GM18526 (cell line): Measurements from ENCODE around the gene SLC44A1.

Experiments
- POLR2A ChIP-seq: IDR thresholded peaks from 3 replicates; pipeline ENCODE4 v1.6.1; 2011; ENCODE audit not compliant: insufficient read length; ENCODE audit errors: extremely low read depth

Gene SLC44A1

DNA sequence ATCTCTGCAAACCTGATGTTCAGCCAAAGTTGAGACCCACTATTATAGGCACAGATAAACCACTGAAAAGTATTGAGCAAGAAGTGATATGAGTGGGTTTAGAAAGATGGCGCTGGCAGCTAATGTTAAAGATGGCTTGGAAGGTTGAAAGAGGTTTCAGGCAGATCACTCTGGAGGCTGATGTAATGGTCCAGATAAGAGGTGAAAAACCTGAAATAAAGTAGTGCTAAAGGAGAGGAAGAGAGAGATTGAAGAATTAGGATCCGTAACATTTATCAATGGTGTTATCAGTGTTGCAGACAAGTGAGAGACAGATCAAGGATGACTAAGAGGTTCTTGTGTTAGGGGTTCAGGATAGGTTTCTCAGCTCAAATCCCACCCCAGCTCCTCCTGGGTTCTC lies 58.3 kb downstream of the SLC44A1 start:
- no peak for TF ChIP-seq POLR2A

DNA sequence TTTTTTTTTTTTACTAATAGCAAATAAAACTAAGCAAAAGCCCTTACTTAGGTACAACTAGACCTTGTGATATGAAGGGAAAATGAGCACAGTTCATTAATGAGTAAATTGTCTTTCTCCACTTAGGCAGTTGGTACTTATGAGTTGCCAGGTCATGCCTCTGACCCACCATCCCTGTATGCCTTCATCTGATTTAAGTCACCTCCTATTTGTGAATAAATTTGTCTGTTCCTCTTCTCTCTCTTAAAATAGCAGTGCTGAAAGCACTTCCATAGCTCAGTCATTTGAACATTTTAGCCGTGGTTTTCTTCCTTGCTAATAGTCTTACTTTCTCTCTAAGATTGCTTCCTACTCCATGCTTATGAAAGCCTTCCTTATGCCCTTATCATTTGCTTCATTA lies 61.4 kb downstream of the SLC44A1 start:
- TF ChIP-seq POLR2A = no peak

DNA sequence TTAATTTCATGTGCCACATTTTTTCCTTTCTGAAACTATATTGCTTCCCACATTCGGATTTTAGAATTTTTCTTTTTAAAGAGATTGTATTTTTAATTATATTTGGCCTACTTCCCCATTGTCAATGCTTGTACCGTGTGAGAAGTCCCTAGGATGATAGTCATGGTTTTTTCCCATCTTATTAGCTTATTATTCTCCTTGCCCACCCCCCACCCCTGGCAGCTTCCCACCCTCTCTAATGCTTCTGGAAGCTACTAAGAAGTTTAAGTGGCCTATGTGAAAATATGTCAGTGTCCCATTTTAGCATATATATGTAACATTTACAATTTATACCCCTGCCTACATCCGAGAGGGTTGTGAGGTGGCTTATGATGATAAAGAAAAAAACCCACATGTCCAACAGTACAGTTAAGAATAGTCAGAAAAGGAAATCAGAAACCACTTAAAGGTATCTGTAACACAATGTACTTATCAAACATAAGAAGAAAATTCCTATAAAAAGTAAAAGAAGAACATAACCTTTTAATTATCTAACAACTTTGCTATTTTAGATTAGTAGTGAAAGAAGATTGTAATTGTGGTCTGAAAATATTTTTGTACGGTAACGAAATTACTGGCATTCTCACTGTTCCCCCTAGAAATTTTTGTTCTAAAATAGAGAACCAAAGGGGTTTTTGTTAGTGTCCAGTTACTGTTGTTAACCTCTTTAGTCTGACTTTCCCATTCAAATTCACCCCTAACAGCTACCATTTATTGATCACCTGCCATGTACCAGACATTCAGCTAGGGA lies 62.1 kb downstream of the SLC44A1 start:
- TF ChIP-seq POLR2A = no peak

DNA sequence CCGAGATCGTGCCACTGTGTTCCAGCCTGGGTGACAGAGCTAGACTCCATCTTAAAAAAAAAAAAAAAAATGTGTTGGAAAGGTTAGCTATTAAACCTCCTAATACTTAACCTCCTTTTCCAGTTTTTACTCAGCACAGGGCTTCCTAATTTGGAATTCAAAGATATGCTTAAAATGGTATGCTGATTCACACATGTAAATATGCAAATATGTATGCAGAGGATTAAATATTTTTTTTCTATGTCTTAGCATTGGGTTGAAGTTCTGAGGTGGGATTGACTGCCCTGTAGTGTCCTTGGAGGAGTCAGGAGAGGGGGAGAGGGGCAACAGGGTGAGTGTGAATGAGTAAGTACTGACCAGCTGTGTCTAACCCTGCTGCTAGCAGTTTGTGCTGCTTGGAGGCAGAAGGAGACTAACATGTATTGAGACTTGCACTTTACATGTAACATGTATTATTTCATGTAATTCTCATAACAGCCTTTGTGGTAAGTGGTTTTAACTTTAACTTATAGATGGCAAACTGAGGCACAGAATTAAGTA lies 63.2 kb downstream of the SLC44A1 start:
- TF ChIP-seq POLR2A = no peak

DNA sequence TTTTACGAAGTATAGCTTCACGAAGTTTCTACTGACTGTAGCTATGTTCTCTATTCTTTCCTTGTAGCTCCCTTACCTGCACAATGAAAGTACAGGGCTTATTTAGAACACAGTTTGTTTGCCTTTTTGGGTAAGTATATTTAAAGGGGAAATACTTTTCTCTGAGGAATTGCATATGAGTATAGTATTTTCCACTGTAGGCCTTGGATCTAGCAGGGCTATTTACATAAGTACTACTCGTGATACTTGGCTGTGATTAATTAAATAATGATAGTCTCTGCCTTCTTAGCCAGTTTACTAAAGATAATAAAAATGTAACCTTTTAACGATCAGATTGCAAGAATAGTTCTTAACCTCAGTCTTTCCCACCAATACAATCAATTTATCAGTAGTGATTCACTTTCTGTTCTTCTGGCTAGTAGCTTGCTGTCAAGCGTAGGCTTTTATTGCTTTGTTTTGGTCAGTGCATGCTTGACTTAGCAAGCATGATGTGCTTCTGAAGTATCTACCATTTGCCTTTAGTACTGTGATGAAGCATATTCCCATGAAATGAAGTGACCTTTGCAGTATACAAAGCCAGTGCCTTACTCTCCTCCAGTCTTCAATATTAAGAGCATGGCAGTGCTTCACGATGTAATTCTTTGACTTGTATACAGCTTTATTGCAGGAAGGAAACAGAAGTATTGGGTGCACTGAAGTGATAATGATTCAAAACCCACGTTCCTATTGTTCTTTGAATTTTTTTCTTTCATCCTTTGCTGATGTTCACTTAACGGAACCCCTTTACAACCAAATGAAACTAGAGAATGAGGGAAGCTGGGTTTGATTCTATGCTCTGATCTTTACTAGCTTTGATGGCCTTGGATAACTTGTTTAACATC lies 64.2 kb downstream of the SLC44A1 start:
- no peak for TF ChIP-seq POLR2A

DNA sequence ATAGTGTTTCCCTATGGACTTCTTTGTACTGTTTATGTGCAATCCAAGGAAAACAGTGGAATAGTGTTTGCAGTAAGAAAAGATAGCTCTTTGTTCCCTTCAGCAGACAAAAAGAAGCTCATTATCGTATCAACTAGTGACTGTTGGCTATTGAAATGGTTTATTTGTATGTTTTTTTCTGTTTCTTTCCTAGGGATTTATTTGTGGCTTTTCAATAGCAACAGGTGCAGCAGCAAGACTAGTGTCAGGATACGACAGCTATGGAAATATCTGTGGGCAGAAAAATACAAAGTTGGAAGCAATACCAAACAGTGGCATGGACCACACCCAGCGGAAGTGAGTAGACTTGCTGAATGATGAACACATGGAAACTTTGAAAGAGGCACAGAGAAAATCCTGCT lies 65.1 kb downstream of the SLC44A1 start:
- no peak for TF ChIP-seq POLR2A

DNA sequence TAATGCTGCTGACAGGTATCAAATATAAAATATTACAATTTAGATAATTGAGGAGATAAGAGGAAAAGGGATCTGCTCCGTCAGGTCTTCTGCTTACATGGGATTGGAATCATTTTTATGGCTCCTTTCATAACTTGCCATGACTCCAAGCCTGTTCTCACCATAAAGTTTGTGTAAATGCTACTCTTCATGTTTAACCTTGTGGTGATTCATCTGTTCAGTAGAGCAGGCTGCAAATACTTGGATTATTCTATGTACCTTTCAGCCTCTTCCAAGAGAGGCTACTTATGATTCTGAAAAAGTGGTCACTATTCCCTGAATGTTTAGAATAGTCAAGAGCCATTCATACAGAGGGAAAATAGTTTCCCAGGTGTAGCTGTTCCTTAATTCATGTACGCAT lies 66.9 kb downstream of the SLC44A1 start:
- no peak for TF ChIP-seq POLR2A

DNA sequence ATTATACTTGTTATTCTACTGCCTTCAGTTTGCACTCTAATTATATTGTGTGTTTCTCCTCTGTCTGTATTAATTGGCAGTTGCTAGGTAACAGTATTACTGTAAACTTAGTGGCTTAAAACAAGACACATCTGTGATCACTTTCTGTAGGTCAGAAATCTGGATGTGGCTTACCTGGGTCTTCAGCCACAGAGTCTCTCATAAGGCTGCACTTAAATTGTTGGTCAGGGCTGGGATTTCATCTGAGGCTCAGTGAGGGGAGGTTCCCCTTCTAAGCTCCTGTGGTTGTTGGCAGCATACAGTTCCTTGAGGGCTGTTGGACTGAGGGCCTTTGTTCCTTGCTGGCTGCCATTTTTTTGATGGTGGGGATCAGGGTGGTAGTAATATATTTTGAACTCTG lies 68.8 kb downstream of the SLC44A1 start:
- TF ChIP-seq POLR2A = no peak

DNA sequence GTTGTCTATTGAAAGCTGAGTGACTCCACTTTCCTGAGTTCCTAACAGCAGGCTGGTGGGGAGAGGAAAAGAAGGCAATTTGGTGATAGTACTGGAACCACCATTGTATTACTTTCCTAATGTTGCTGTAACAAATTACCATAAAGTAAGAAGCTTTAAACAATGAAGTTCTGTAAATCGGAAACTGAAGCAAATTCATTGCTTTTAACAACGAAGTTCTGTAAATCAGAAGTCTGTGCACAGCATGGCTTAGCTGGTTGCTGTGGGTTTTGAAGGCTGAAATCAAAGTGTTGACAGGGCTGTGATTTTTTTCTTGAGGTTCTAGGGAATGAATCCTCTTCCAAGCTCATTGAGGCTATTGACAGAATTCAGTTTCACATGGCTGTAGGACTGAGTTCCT lies 72.3 kb downstream of the SLC44A1 start:
- no peak for TF ChIP-seq POLR2A

DNA sequence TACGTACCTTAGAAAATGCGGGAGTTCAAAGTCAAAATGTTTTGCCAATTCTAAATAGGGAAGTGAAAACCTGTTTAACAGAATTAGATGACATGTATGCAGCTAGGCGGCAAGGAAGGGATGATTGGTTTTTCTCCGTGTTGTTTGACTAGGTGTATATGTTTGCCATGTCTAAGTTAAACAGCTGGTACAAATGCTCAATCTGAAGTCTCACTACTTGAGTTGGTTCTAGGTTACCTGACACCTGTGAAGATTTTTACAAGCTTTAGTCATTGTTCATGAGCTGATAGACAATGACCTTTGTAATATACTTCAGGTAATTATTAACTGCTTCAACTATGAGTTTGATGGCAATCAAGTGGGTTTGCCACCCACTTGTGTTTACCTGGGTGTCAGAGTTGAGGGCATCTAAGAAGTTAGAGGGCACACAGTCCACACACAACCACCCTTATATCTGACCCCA lies 74.3 kb downstream of the SLC44A1 start:
- TF ChIP-seq POLR2A = no peak

DNA sequence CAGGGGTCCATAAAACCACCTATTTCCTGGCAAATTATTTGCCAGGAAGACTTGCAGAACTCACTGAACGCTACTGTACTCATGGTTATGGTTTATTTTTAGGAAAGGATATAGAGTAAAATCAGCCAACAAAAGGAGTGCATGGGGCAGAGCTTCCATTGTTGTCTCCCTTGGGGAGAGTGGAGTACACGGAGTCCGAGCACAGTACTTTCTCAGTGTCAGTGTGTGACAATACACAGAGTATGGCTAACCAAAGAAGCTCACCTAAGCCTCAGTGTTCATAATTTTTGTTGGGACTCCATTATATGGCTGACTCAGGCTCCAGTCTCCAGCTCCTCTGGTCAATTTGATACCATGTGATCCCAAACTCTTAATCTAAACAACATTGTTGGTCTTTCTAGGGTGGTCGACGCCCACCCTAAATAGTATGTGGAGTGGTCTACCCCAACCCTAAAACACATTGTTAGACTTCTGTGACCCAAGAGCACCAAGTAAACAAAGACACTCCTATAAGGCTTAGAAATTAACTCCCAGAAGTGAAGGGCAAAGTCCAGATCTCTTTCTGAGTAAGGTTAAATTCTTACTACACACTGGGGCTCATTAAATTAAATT lies 74.9 kb downstream of the SLC44A1 start:
- no peak for TF ChIP-seq POLR2A

DNA sequence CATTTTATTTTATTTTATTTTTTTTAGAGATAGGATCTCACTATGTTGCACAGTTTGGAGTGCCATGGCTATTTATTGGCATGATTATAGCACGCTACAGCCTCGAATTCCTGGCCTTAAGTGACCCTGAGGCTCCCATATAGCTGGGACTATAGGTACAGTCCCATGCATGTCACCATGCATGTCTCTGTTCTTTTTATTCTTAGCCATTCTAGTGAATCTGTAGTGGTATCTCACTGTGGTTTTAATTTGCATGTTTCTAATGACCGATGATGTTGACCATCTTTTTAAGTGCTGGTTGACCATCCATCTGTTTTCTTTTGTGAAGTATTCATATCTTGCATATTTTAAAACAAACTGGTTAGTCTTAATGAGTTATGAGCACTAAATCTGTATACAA lies 76.1 kb downstream of the SLC44A1 start:
- TF ChIP-seq POLR2A = no peak

DNA sequence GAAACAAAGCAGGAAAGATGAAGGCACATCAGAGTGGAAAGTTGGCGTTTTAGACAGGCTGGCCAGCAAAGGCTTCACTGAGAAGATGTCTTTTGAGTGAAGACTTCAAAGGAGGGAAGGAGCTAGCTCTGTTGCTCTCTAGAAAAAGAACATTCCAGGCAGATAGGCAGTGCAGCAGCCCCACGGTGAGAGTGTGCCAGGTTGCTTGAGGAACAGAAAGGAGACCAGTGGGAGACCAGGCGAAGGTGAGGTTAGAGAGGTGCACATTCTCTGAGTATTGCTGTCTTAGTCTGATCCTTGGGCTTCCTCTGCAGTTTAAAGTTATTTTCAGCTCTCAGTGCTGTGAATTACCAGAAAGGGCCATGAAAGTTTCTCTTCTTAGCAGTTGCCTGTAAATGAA lies 83.8 kb downstream of the SLC44A1 start:
- no peak for TF ChIP-seq POLR2A

DNA sequence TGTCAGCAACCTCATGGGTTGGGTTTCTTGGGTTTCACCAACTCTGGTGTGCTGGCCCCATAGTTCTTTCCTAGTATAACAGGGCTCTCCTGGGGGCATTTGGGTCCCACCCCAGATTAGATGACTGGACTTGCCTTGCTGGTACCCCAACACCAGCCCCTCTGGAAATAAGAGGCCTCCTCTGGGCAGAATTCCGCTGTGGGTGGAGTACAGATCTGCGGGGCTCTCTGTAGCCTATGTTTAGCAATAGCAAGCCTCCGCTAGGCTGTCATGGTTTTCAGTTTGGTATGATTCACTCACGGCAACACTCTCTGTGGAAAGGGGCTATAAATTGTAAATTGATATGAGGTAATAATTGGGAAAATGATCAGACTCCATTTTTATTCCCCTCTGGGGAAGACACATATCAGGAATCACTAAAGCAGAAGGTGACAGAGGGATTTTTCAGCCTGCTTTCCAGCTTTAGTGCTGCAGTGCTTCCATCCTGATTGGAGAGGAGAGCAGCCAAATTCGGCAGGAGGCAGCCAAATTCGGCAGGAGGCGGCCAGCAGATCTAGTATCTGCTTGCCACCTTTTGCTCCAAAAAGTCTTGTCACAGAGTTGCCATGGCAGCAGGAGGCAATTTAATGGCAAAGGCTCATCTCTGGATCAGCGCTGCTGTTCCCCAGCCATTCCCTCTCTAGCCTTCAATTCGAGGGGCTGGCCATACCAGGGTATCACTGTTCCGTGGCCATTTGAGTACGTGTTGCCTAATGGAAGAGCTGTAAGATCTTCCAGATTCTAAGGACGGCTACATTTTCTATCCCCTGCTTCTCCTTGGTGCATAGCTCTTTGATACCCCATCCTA lies 84.6 kb downstream of the SLC44A1 start:
- no peak for TF ChIP-seq POLR2A

DNA sequence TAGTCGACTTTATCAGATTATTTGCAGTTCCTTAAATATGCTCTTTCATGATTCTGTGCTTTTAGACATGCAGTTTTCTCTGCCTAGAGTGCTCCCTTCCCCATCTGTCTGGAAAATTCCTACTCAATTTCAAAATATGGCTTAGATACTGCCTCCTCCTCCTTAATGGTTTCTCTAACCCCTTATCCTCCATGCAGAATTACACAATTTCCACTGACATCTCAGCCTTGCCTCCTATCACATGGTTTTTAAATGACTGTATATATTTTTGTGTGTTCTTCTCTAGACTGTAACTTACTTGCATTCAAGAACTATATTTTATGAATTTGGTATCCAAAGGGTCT lies 85.2 kb downstream of the SLC44A1 start:
- no peak for TF ChIP-seq POLR2A
